A673 (cell line): Measurements from ENCODE around the gene PCK1. TPM values are rescaled to one million over a fixed set of nuclear protein-coding genes. Genes with fewer than 3 reads are reported as not detected.

Source experiments
- BruUV-seq: library from RNA; stranded (reverse); fragments of 400-500 nt; replicated peaks from 2 replicates; lab custom pipeline; 2021; lab: Mats Ljungman, UMichigan
- CTCF ChIA-PET: fragments of 300-600 bp; sonication (Branson Sonifier 250); formaldehyde crosslinking; loops from one replicate; lab custom pipeline; 2022; ENCODE audit warnings: antibody characterized with exemption; lab: Charles Lee
- POLR2A ChIA-PET: fragments of 300-600 bp; sonication (Branson Sonifier 250); formaldehyde crosslinking; loops from one replicate; lab custom pipeline; 2022; ENCODE audit warnings: antibody characterized with exemption; ENCODE audit not compliant: low non-redundant PET; lab: Charles Lee
- DNase-seq: peaks from one replicate; pipeline ENCODE4 v3.0.0-alpha.2; 2015; ENCODE audit warnings: low spot score
- H3K27ac ChIP-seq: fragments of 200-600 bp; sonication (generic); 2 replicates; pipeline ENCODE4 v1.5.1; 2016; ENCODE audit warnings: mixed run types, low read depth, mild to moderate bottlenecking, mixed read lengths, antibody characterized with exemption, low read length; ENCODE audit not compliant: poor library complexity, severe bottlenecking
- H3K27me3 ChIP-seq: fragments of 200-600 bp; sonication (generic); replicated peaks from 2 replicates; pipeline ENCODE4 v1.6.1; 2017; ENCODE audit warnings: mixed run types, low read depth, mild to moderate bottlenecking, mixed read lengths, antibody characterized with exemption, low read length; ENCODE audit not compliant: insufficient read depth, poor library complexity
- H3K36me3 ChIP-seq: fragments of 200-600 bp; sonication (generic); 2 replicates; pipeline ENCODE4 v1.6.1; 2016; ENCODE audit warnings: mixed run types, mild to moderate bottlenecking, mixed read lengths, antibody characterized with exemption, low read length; ENCODE audit not compliant: insufficient read depth, poor library complexity, severe bottlenecking
- H3K4me1 ChIP-seq: fragments of 200-600 bp; sonication (generic); 2 replicates; pipeline ENCODE4 v1.6.1; 2017; ENCODE audit warnings: mixed run types, mild to moderate bottlenecking, mixed read lengths, antibody characterized with exemption, low read length; ENCODE audit not compliant: insufficient read depth, poor library complexity, severe bottlenecking
- H3K4me3 ChIP-seq: fragments of 200-600 bp; sonication (generic); 2 replicates; pipeline ENCODE4 v1.5.1; 2016; ENCODE audit warnings: low read depth, mixed run types, mild to moderate bottlenecking, mixed read lengths, low read length; ENCODE audit not compliant: poor library complexity, severe bottlenecking
- H3K9me3 ChIP-seq: fragments of 200-600 bp; sonication (generic); 2 replicates; pipeline ENCODE4 v1.6.1; 2016; ENCODE audit warnings: mixed run types, low read depth, mild to moderate bottlenecking, mixed read lengths, antibody characterized with exemption, low read length; ENCODE audit not compliant: poor library complexity, severe bottlenecking
- CTCF ChIP-seq: fragments of 300-800, 200-600 bp; sonication (generic); conservative IDR thresholded peaks from 2 replicates; pipeline ENCODE4 v1.5.1; 2017; ENCODE audit warnings: low read depth, mild to moderate bottlenecking, antibody characterized with exemption, low read length, moderate library complexity, mixed read lengths
- EZH2 ChIP-seq: fragments of 200-600 bp; sonication (generic); IDR thresholded peaks from 2 replicates; pipeline ENCODE4 v1.6.1; 2017; ENCODE audit warnings: borderline replicate concordance, low read depth, mild to moderate bottlenecking, mixed read lengths, antibody characterized with exemption, low read length; ENCODE audit not compliant: poor library complexity, severe bottlenecking
- intact Hi-C: fragments of 100-400 bp; cut with micrococcal nuclease; formaldehyde crosslinking; loops from one replicate; pipeline ENCODE4 v1.10.0; 2022; ENCODE audit not compliant: unreplicated experiment
- total RNA-seq: library from RNA; stranded (reverse); gene quantifications from 2 replicates; pipeline ENCODE4 v1.2.3, GENCODE V29; 2021

PCK1 gene
- total RNA-seq, 1 experiment from 2014 or later, result not detected

- CTCF ChIA-PET, result interaction anchor here (0.7 to 1.1 kb wide), 2 partner anchors 69 to 80 kb away, joined by 3 read pairs; no protein-coding TSS in a partner anchor
- Histone ChIP-seq H3K27me3 (no peaks in the 10 kb centered on the region), H3K4me1 (no peaks in the 10 kb centered on the region), H3K27ac (no peak overlapping the region), H3K9me3 (no peaks in the 10 kb centered on the region), H3K36me3 (no peaks in the 10 kb centered on the region), H3K4me3 (no peak overlapping the region)
- BruUV-seq, result no TSS peak
- intact Hi-C loops, result loop anchor here (5.0 kb wide), 1 partner anchor 694 kb away; no protein-coding TSS in a partner anchor
- DNase-seq, result no peak
- TF ChIP-seq EZH2, result no peak
- no peak for TF ChIP-seq CTCF
- POLR2A ChIA-PET, result interaction anchor here (0.6 kb wide), 1 partner anchor 21 kb away, joined by 4 read pairs; no protein-coding TSS in a partner anchor
These were observed 47.7 kb upstream of the PCK1 start for GRCh38 chr20:57513199-57513598.

GRCh38 chr20:57514273-57514751 lies 46.6 kb upstream of the PCK1 start:
- no peaks in the 10 kb centered on the region for H3K36me3 ChIP-seq
- CTCF ChIA-PET, result interaction anchor here (1.1 kb wide), 1 partner anchor 78 kb away, joined by 3 read pairs; no protein-coding TSS in a partner anchor
- H3K27me3 ChIP-seq, result no peaks in the 10 kb centered on the region
- no peaks in the 10 kb centered on the region for H3K9me3 ChIP-seq
- POLR2A ChIA-PET, result no interaction called here
- no peak overlapping the region for H3K4me3 ChIP-seq
- H3K4me1 ChIP-seq, result no peaks in the 10 kb centered on the region
- H3K27ac ChIP-seq, result no peak overlapping the region
- intact Hi-C loops, result loop anchor here (1.0 to 5.0 kb wide), 2 partner anchors 80 to 693 kb away; no protein-coding TSS in a partner anchor
- peak; percentile 68 for DNase-seq
- no TSS peak for BruUV-seq
- TF ChIP-seq CTCF, result peak; percentile 75
- no peak for TF ChIP-seq EZH2

- no peaks in the 10 kb centered on the region for H3K36me3 ChIP-seq
- DNase-seq, result no peak
- TF ChIP-seq CTCF, result no peak
- TF ChIP-seq EZH2, result no peak
- H3K27me3 ChIP-seq, result no peaks in the 10 kb centered on the region
- no peaks in the 10 kb centered on the region for H3K9me3 ChIP-seq
- no peaks in the 10 kb centered on the region for H3K4me1 ChIP-seq
- intact Hi-C loops, result no loop called here
- CTCF ChIA-PET, result no interaction called here
- no peak overlapping the region for H3K4me3 ChIP-seq
- POLR2A ChIA-PET, result no interaction called here
- no TSS peak for BruUV-seq
- H3K27ac ChIP-seq, result no peak overlapping the region
These were observed 43.0 kb upstream of the PCK1 start for GRCh38 chr20:57517904-57518303.
